B cell (primary cell): Measurements from ENCODE around the gene ZC3H11A.

Experiments used
- EZH2 ChIP-seq: IDR thresholded peaks from 2 replicates; pipeline ENCODE4 v1.6.1; 2012; ENCODE audit warnings: borderline replicate concordance, low read depth, mild to moderate bottlenecking, moderate library complexity, low read length; ENCODE audit not compliant: insufficient read depth, poor library complexity, severe bottlenecking
- TF ChIP-seq, protein P1 (sequence below): fragments of 200-600 bp; IDR thresholded peaks from one replicate; pipeline ENCODE4 v1.8.0; 2022; ENCODE audit warnings: antibody characterized with exemption, mild to moderate bottlenecking

- TF ChIP-seq, protein P1, sequence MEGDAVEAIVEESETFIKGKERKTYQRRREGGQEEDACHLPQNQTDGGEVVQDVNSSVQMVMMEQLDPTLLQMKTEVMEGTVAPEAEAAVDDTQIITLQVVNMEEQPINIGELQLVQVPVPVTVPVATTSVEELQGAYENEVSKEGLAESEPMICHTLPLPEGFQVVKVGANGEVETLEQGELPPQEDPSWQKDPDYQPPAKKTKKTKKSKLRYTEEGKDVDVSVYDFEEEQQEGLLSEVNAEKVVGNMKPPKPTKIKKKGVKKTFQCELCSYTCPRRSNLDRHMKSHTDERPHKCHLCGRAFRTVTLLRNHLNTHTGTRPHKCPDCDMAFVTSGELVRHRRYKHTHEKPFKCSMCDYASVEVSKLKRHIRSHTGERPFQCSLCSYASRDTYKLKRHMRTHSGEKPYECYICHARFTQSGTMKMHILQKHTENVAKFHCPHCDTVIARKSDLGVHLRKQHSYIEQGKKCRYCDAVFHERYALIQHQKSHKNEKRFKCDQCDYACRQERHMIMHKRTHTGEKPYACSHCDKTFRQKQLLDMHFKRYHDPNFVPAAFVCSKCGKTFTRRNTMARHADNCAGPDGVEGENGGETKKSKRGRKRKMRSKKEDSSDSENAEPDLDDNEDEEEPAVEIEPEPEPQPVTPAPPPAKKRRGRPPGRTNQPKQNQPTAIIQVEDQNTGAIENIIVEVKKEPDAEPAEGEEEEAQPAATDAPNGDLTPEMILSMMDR = no peak
- TF ChIP-seq EZH2 = no peak
Measured at GRCh38 chr1:203764105-203765028, 31.1 kb upstream of the ZC3H11A start.
